Measurements from ENCODE around the gene RSPO4. TPM values are rescaled to one million over a fixed set of nuclear protein-coding genes. Genes with fewer than 3 reads are reported as not detected.
A peak's percentile ranks its signal among the peaks of the same experiment; 100 is the strongest.

Gene RSPO4
- total and polyA plus RNA-seq, 2 of the 13 experiments (the other 11 are each of a cell fraction or from before 2014, with no cell fraction given), result not detected

- BruUV-seq (replicated peaks), result no TSS peak
- Histone ChIP-seq H4K20me1 (ENCODE audit: insufficient read depth, low read length) (no peaks in the 10 kb centered on the region), H3K4me3 (replicated peaks in 1 of 3; ENCODE audit: insufficient read depth in 1 of 3, low read depth in 2 of 3, low read length in 3 of 3) (no peak overlapping the region), H3K27ac (ENCODE audit: extremely low read length, insufficient read depth, low read length) (no peak overlapping the region), H3K27me3 (ENCODE audit: control insufficient read depth in 1 of 2, insufficient read depth in 2 of 2, low read length in 2 of 2) (no peaks in the 10 kb centered on the region), H3K79me2 (ENCODE audit: insufficient read depth, low read length) (no peaks in the 10 kb centered on the region), H3K4me2 (ENCODE audit: low read depth, low read length) (no peak overlapping the region), H2AFZ (ENCODE audit: low read length) (no peak overlapping the region), H3K36me3 (replicated peaks in 1 of 2; ENCODE audit: control insufficient read depth in 1 of 2, insufficient read depth in 2 of 2, low read length in 2 of 2) (no peaks in the 10 kb centered on the region), H3K9me3 (ENCODE audit: low read length) (no peaks in the 10 kb centered on the region), H3K4me1 (ENCODE audit: insufficient read depth, low read length) (no peaks in the 10 kb centered on the region), H3K9ac (ENCODE audit: insufficient read depth, low read depth, low read length) (no peak overlapping the region)
- no peak for ATAC-seq
- in situ Hi-C loops (cut with HindIII; ENCODE audit: extremely low pct_ligation_motif_present, low pct_unique_long_range_greater_than_20kb) (no loop called here), intact Hi-C loops (cut with micrococcal nuclease; ENCODE audit: unreplicated experiment) (no loop called here)
- ChIA-PET CTCF (ENCODE audit: low intra/inter-chr PET ratio, low total read pairs) (no interaction called here), POLR2A (no interaction called here)
- WGBS (ENCODE audit: low lambda C conversion rate), result 0% methylated on average over 2 of the region's 2 CpGs
- DNase-seq (ENCODE audit: low spot score), result no peak
- no peak for FAIRE-seq
- 0 out of 2 replicates have a peak, but pooled peaks have one; percentile 31 for TF ChIP-seq RAD51 (IDR thresholded peaks at IDR 0.05; ENCODE audit: borderline replicate concordance)
- no peak for TF ChIP-seq TCF12 (IDR thresholded peaks at IDR 0.05)
- no peak for TF ChIP-seq TCF12 (CRISPR knock-in tag; IDR thresholded peaks at IDR 0.05)
- TF ChIP-seq NONO (IDR thresholded peaks at IDR 0.05), result 0 out of 2 replicates have a peak, but pooled peaks have one; percentile 20
- no peak for TF ChIP-seq NONO (CRISPR knock-in tag; conservative IDR thresholded peaks at IDR 0.05)
- TF ChIP-seq HNRNPK (IDR thresholded peaks at IDR 0.05; ENCODE audit: low read depth, low read length, poor library complexity, severe bottlenecking), result peak; percentile 61
- no peak for TF ChIP-seq JUN (CRISPR knock-in tag; IDR thresholded peaks at IDR 0.05)
- TF ChIP-seq FOXA1 (IDR thresholded peaks at IDR 0.05), result 0 out of 2 replicates have a peak, but pooled peaks have one; percentile 21
- TF ChIP-seq FOXA1 (CRISPR knock-in tag; IDR thresholded peaks at IDR 0.05), result no peak
- TF ChIP-seq MATR3 (CRISPR knock-in tag; IDR thresholded peaks at IDR 0.05), result no peak
These were observed 17.2 kb upstream of the RSPO4 start for GRCh38 chr20:1019344-1019743.

- Histone ChIP-seq H3K27me3 (ENCODE audit: control insufficient read depth in 1 of 2, insufficient read depth in 2 of 2, low read length in 2 of 2) (no peaks in the 10 kb centered on the region), H2AFZ (ENCODE audit: low read length) (no peak overlapping the region), H3K9me3 (ENCODE audit: low read length) (no peaks in the 10 kb centered on the region), H3K27ac (ENCODE audit: extremely low read length, insufficient read depth, low read length) (no peak overlapping the region), H4K20me1 (ENCODE audit: insufficient read depth, low read length) (no peaks in the 10 kb centered on the region), H3K4me1 (ENCODE audit: insufficient read depth, low read length) (no peaks in the 10 kb centered on the region), H3K4me2 (ENCODE audit: low read depth, low read length) (no peak overlapping the region), H3K4me3 (replicated peaks in 1 of 3; ENCODE audit: insufficient read depth in 1 of 3, low read depth in 2 of 3, low read length in 3 of 3) (no peak overlapping the region), H3K36me3 (replicated peaks in 1 of 2; ENCODE audit: control insufficient read depth in 1 of 2, insufficient read depth in 2 of 2, low read length in 2 of 2) (no peaks in the 10 kb centered on the region), H3K79me2 (ENCODE audit: insufficient read depth, low read length) (no peaks in the 10 kb centered on the region), H3K9ac (ENCODE audit: insufficient read depth, low read depth, low read length) (no peak overlapping the region)
- intact Hi-C loops (cut with micrococcal nuclease; ENCODE audit: unreplicated experiment), result no loop called here
- ChIA-PET CTCF (ENCODE audit: low intra/inter-chr PET ratio, low total read pairs) (no interaction called here), POLR2A (no interaction called here)
- DNase-seq (ENCODE audit: low spot score), result no peak
- no TSS peak for BruUV-seq (replicated peaks)
- 8% methylated on average over 5 of the region's 5 CpGs for WGBS (ENCODE audit: low lambda C conversion rate)
- no peak for ATAC-seq
- no peak for FAIRE-seq
- in situ Hi-C loops (cut with HindIII; ENCODE audit: extremely low pct_ligation_motif_present, low pct_unique_long_range_greater_than_20kb), result no loop called here
- no peak for TF ChIP-seq PCBP2 (optimal IDR thresholded peaks at IDR 0.05; ENCODE audit: low read depth, low read length, poor library complexity, severe bottlenecking)
- TF ChIP-seq, protein P1, sequence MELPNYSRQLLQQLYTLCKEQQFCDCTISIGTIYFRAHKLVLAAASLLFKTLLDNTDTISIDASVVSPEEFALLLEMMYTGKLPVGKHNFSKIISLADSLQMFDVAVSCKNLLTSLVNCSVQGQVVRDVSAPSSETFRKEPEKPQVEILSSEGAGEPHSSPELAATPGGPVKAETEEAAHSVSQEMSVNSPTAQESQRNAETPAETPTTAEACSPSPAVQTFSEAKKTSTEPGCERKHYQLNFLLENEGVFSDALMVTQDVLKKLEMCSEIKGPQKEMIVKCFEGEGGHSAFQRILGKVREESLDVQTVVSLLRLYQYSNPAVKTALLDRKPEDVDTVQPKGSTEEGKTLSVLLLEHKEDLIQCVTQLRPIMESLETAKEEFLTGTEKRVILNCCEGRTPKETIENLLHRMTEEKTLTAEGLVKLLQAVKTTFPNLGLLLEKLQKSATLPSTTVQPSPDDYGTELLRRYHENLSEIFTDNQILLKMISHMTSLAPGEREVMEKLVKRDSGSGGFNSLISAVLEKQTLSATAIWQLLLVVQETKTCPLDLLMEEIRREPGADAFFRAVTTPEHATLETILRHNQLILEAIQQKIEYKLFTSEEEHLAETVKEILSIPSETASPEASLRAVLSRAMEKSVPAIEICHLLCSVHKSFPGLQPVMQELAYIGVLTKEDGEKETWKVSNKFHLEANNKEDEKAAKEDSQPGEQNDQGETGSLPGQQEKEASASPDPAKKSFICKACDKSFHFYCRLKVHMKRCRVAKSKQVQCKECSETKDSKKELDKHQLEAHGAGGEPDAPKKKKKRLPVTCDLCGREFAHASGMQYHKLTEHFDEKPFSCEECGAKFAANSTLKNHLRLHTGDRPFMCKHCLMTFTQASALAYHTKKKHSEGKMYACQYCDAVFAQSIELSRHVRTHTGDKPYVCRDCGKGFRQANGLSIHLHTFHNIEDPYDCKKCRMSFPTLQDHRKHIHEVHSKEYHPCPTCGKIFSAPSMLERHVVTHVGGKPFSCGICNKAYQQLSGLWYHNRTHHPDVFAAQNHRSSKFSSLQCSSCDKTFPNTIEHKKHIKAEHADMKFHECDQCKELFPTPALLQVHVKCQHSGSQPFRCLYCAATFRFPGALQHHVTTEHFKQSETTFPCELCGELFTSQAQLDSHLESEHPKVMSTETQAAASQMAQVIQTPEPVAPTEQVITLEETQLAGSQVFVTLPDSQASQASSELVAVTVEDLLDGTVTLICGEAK (IDR thresholded peaks at IDR 0.05), result peak; percentile 21; the same call in 1 of the 2 replicates
- TF ChIP-seq, protein P1 (CRISPR knock-in tag; IDR thresholded peaks at IDR 0.05), result peak; percentile 65; the same call in 1 of the 2 replicates
These were observed 15.6 kb upstream of the RSPO4 start for GRCh38 chr20:1017677-1018076.
